ENCODE measurements around the gene HARS1. TPM values are rescaled to one million over a fixed set of nuclear protein-coding genes. Genes with fewer than 3 reads are reported as not detected.
A peak's percentile ranks its signal among the peaks of the same experiment; 100 is the strongest.
"Not testable (repeated sequence)": the region's sequence is repeated elsewhere in the genome, so short reads cannot be mapped to it uniquely, and the experiment has no call there.

Gene HARS1
- total RNA-seq, 2 donors from 2014 or later, result 33.9 to 45.6 TPM

DNA sequence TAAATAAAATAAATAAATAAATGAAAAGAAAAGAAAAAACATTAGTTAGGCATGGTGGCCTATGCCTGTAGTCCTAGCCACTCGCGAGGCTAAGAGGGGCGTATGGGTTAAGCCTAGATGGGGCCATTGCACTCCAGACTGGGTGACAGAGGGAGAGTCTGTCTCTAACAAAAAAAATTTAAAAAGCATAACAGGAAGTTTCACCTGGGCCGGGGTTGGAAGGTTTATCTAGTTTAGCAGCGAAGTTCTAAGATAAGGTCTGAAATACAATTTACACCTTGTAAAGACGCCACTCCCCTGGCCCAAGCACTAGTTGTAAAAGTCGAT, 27.1 kb upstream of the HARS1 start:
- TF ChIP-seq, protein P1, sequence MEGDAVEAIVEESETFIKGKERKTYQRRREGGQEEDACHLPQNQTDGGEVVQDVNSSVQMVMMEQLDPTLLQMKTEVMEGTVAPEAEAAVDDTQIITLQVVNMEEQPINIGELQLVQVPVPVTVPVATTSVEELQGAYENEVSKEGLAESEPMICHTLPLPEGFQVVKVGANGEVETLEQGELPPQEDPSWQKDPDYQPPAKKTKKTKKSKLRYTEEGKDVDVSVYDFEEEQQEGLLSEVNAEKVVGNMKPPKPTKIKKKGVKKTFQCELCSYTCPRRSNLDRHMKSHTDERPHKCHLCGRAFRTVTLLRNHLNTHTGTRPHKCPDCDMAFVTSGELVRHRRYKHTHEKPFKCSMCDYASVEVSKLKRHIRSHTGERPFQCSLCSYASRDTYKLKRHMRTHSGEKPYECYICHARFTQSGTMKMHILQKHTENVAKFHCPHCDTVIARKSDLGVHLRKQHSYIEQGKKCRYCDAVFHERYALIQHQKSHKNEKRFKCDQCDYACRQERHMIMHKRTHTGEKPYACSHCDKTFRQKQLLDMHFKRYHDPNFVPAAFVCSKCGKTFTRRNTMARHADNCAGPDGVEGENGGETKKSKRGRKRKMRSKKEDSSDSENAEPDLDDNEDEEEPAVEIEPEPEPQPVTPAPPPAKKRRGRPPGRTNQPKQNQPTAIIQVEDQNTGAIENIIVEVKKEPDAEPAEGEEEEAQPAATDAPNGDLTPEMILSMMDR (IDR thresholded peaks at IDR 0.05), result no peak
- Histone ChIP-seq H3K9me3 (no peaks in the 10 kb centered on the region), H3K27me3 (no peaks in the 10 kb centered on the region), H3K36me3 (no peaks in the 10 kb centered on the region), H3K4me3 (no peak overlapping the region), H3K4me1 (no peaks in the 10 kb centered on the region), H3K27ac (no peak overlapping the region)
- no peak for DNase-seq (ENCODE audit: low spot score)

DNA sequence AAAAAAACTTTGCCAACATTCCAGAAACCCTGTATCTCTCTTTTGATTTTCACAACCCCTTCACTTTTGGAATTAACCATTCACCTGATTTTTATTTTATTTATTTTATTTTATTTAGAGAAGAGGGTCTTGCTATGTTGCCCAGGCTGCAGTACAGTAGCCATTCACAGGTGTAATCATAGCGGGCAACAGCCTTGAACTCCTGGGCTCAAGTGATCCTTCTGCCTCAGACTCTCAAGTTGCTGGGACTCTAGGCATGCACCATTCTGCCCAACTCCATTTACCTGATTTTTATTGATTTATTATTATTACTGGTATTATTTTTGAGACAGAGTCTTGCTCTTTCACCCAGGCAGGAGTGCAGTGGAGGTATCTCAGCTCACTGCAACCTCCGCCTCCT, 25.1 kb upstream of the HARS1 start:
- not testable (repeated sequence) for H3K36me3 ChIP-seq; H3K4me1 ChIP-seq; H3K27me3 ChIP-seq; DNase-seq (ENCODE audit: low spot score); H3K9me3 ChIP-seq; H3K27ac ChIP-seq; H3K4me3 ChIP-seq

DNA sequence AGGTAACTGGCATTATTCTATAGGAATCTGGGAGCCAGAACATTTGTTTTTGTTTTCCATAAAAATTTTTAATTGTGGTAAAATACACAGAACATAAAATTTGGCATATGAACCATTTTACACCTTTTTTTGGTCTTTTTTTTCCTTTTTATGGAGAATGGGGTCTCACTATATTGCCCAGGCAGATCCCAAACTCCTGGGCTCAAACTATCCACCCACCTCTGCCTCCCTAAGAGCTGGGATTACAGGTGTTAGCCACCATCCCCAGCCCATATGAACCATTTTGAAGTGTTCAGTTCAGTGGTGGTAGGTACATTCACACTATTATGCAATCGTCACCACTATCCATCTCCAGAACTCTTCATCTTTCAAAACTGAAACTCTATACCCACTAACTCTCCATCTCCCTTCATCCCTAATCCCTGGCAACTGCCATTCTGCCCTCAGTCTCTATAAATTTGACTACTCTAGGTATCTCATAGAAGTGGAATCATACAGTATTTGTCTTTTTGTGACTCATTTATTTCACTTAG, 22.5 kb upstream of the HARS1 start:
- no peak overlapping the region for H3K27ac ChIP-seq
- no peaks in the 10 kb centered on the region for H3K9me3 ChIP-seq
- H3K36me3 ChIP-seq, result no peaks in the 10 kb centered on the region
- H3K4me3 ChIP-seq, result no peak overlapping the region
- DNase-seq (ENCODE audit: low spot score), result no peak
- H3K4me1 ChIP-seq, result peaks cover 0 to 7% of the 10 kb centered on the region in 2 donors
- no peaks in the 10 kb centered on the region for H3K27me3 ChIP-seq
- TF ChIP-seq, protein P1 (IDR thresholded peaks at IDR 0.05), result no peak

DNA sequence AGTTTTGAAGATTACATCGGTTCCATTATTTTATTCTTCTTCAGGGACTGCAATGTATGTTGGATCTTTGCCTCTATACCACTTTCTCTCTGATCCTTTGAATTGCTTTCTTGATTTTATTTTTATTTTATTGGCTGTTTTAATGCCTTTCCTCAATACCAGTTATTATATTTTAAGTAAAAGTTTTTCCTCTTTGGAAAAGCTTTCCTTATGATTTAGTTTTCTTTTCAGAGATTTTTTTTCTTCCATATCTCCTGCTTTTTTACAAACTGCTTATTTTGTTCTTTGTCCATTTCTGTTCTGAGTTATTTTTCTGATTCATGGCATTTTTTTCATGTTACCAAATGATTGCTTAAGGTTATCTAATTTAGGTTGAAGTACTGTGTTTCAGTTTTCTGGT, 20.6 kb upstream of the HARS1 start:
- no peak overlapping the region for H3K27ac ChIP-seq
- H3K4me1 ChIP-seq, result peaks cover 0 to 7% of the 10 kb centered on the region in 2 donors
- peaks cover under 1% of the 10 kb centered on the region for H3K36me3 ChIP-seq
- TF ChIP-seq, protein P1 (IDR thresholded peaks at IDR 0.05), result no peak
- DNase-seq (ENCODE audit: low spot score), result no peak
- H3K27me3 ChIP-seq, result no peaks in the 10 kb centered on the region
- H3K9me3 ChIP-seq, result no peaks in the 10 kb centered on the region
- H3K4me3 ChIP-seq, result no peak overlapping the region

DNA sequence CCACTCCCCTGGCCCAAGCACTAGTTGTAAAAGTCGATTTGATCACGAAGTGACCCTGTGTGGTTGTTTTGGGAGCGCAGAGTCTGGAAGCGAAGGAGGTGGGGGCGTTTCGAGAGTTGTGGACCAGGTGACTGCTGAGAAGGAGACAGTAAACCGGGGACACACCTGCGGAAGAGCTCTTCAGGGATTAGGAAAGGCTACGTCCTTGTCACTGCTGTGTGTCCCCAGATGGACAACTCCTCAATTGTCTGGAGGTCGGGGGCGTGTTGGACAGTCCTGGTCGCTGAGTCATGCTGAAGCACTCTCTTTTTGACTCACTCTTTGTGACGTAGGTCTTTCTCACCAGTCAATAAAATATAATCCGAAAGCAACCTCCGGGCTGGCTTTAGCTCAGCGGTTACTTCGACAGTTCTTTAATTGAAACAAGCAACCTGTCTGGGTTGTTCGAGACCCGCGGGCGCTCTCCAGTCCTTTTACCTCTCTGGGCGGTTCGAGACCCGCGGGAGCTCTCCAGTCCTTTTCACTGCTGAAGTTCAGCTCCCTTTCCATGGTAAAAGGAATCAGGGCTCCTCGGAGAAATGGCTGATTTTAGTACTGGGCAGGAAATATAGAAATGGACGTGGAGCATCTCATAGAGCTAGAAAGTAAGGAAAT, 19.9 kb upstream of the HARS1 start:
- H3K4me3 ChIP-seq, result peak overlapping the region; percentile 44 to 58
- TF ChIP-seq, protein P1 (IDR thresholded peaks at IDR 0.05), result no peak

DNA sequence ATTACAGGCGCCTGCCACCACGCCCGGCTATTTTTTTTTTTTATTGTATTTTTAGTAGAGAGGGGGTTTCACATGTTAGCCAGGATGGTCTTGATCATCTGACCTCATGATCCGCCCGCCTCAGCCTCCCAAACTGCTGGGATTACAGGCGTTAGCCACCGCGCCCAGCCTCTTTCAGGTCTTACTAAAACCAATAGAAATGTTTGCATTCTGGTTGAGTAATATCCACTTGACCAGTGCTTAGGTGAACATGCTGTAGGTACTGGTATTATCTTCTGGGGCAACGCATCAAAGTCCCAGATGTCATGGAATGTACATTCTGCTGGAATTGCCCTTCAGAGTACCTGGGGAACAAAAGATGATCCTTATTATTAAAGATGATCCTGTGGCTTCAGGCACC, 17.6 kb upstream of the HARS1 start:
- H3K27me3 ChIP-seq; H3K9me3 ChIP-seq; DNase-seq (ENCODE audit: low spot score); H3K4me1 ChIP-seq; H3K4me3 ChIP-seq; H3K27ac ChIP-seq: not testable (repeated sequence)
- H3K36me3 ChIP-seq, result peaks cover 30% of the 10 kb centered on the region

More for the DNA sequence above, 19.9 kb upstream of the HARS1 start:
- peak overlapping the region; percentile 92 to 94 for H3K27ac ChIP-seq
- H3K4me1 ChIP-seq, result peaks cover 0 to 7% of the 10 kb centered on the region in 2 donors
- H3K27me3 ChIP-seq, result no peaks in the 10 kb centered on the region
- no peaks in the 10 kb centered on the region for H3K9me3 ChIP-seq
- peak; percentile 98 for DNase-seq (ENCODE audit: low spot score)
- H3K36me3 ChIP-seq, result peaks cover 8% of the 10 kb centered on the region

DNA sequence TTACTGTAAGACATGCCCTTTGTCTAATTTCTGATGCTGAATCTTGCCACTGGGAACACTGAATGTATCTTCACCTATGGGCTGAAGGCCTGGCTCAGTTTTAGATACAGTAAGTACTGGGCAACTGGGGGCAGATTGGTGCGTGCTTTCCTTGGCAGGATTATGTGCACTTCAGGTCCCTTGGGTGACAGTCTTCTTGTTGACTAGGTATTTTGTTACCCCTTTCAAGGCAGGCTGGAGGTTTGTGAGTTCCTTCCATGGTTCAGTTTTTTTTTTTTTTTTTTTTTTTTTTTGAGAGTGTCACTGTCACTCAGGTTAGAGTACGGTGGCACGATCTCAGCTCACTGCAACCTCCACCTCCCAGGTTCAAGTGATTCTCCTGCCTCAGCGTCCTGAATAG, 16.6 kb upstream of the HARS1 start:
- H3K4me1 ChIP-seq, result peaks cover 0 to 7% of the 10 kb centered on the region in 2 donors
- no peak for DNase-seq (ENCODE audit: low spot score)
- no peak overlapping the region for H3K27ac ChIP-seq
- TF ChIP-seq, protein P1 (IDR thresholded peaks at IDR 0.05), result no peak
- H3K27me3 ChIP-seq, result no peaks in the 10 kb centered on the region
- peaks cover 40% of the 10 kb centered on the region for H3K36me3 ChIP-seq
- H3K9me3 ChIP-seq, result no peaks in the 10 kb centered on the region
- no peak overlapping the region for H3K4me3 ChIP-seq
